OCI-LY1 (cell line): ENCODE data around the gene ACSF2.

ENCODE experiments used
- CTCF ChIP-seq: fragments of 200-600 bp; sonication (generic), shearing (Covaris generic); IDR thresholded peaks from 2 replicates; pipeline ENCODE4 v1.5.1; 2017; ENCODE audit warnings: mild to moderate bottlenecking, antibody characterized with exemption, low read length, moderate library complexity, mixed read lengths
- EZH2 ChIP-seq: fragments of 200-600 bp; sonication (generic), shearing (Covaris generic); IDR thresholded peaks from 2 replicates; pipeline ENCODE4 v1.8.0; 2017; ENCODE audit warnings: borderline replicate concordance, mixed run types, mild to moderate bottlenecking, antibody characterized with exemption, low read length, moderate library complexity, mixed read lengths

GRCh38 chr17:50495918-50496317 is 69.9 kb downstream of the ACSF2 start:
- TF ChIP-seq CTCF (no peak), EZH2 (no peak)
